GM19023 (cell line): ENCODE data around the gene CREBRF.
"Not testable (repeated sequence)": the region's sequence is repeated elsewhere in the genome, so short reads cannot be mapped to it uniquely, and the experiment has no call there.

Experiments used
- ATAC-seq: cut with Tn5 transposase; IDR thresholded peaks from one replicate; pipeline ENCODE4 v1.9.1; 2021; ENCODE audit warnings: mild to moderate bottlenecking, moderate library complexity; ENCODE audit not compliant: unreplicated experiment

CREBRF gene

DNA sequence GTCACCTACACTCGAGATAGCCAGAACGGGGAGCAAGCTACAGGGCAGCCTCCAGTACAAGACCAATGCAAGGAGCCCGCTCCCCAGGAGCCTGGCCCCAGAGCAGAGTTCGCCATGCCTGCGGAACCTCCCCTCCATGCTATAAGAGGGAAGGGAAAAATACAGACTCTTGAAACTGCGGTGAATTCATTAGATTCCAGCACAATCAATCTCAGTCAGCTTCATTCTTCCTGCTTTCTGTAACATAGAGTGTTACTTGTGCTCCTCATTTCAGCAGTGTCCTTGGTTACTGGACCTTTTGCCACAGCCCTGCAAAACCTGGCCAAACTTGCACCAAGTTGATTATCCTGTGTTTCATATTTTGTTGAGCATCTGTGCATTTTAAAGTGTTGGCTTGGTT is 22.2 kb upstream of the CREBRF start:
- no peak for ATAC-seq

DNA sequence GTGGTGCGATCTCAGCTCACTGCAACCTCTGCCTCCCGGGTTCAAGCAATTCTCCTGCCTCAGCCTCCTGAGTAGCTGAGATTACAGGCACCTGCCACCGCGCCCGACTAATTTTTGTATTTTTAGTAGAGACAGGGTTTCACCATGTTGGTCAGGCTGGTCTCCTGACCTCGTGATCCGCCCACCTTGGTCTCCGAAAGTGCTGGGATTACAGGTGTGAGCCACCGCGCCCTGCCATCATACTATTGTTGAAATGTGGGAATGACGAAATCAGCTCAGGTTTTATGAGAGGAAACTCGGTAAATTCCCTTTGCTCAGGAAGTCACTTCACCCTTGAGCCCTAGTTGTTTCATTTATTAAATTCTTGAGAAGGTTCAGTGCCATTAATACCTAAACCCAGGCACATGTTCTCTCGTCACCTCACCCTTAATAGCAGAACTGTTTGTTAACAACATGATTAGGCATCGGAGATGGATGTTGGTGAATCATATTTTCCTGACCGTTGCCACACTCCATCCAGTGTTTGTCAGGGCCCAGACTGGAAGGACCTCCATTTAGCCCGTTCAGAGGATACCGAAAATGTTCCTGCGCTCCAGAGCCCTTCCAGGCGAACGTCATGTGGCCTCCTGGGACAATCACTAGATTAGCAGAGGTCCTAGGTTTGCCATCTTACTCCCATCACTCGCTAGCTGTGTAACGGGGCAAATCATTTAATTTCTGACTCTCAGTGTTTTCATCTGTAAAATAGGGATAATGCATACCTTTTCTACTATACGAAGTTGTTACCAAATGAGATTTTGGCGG is 20.0 kb upstream of the CREBRF start:
- ATAC-seq = peak; percentile 66

DNA sequence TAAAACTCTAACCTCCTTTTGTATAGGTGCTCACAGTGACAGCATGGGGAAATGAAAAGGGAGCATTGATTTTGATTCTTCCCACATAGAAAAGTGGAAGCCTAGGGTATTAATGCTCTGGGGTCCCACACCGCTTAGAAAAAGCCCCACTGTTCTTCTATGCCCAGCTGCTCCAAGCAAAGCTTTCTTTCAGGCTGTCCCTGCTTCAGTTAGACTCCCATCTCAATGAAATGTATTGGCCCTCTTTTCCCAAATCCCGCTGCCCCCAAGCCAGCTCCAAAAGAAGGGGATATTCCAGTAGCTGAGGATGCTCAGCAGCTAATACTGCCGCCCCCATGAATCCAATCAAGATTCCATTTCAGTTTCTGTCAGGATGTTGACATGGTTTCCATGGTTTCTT is 17.0 kb upstream of the CREBRF start:
- no peak for ATAC-seq

DNA sequence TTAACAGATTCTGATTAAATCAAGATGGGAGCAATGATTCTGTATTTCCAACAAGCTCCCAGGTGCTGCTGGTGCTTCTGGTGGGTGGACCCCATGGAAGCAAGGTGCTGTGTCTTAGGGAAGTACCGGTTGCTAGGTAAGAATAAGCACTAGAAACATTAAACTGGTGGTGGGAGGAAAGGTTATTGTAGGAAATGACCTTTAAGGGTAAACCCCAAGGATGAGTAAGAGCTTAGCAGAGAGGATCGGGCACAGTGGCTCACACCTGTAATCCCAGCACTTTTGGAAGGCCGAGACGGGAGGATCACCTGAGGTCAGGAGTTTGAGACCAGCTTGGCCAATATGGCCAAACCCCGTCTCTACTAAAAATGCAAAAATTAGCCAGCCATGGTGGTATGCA is 16.2 kb upstream of the CREBRF start:
- ATAC-seq = no peak

DNA sequence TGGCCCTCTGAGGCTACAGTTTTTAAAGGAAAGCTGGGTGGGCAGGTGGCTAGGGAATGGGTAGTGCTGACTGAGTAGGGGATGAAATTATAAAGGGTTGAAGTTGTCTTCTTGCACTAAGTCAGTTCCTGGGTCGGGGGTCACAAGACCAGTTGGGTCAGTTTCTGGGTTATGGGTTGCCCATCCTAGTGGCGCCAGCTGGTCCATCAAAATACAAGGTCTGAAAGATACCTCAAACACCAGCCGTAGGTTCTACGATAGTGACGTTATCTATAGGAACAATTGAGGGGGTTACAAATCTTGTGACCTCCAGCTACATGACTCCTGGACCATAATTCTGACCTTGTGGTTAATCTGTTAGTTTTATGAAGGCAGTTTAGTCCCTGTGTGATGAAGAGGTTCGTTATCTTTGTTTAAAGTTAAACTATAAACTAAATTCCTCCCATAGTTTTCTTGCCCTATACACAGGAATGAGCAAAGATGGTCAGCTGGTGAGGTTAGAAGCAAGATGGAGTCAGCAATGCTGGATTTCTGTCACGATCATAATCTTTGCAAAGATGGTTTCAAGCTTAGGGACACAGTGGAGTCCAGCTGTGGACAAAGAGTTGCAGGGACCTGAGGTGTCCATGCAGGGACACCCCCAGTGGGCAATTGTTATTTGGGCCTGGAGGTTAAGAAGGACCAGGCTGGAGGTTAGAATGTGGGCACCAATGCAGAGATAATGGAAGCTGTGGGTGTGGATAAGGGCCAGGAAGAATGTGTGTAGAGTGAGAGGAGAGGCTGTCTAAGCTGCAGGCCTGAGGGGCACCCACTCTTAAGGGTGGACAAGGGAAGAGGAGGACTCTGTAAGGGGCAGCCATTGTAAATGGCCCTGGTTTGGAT is 14.0 kb upstream of the CREBRF start:
- ATAC-seq = no peak

DNA sequence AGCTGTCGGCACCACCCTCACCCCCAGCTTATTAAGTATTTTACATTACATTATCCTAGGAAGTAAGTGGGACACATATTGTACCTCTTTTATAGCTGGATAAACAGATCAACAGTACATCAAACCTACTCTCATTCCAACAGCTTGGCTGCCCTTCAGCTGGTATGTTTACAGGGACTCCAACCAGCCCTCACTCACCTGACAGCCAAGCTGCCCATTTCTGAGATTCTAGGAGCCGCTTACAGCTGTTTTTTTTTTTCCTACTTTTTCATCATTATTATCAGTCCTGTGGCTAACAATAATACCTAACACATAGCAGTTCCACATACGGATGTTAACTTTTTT is 13.4 kb upstream of the CREBRF start:
- ATAC-seq = no peak

DNA sequence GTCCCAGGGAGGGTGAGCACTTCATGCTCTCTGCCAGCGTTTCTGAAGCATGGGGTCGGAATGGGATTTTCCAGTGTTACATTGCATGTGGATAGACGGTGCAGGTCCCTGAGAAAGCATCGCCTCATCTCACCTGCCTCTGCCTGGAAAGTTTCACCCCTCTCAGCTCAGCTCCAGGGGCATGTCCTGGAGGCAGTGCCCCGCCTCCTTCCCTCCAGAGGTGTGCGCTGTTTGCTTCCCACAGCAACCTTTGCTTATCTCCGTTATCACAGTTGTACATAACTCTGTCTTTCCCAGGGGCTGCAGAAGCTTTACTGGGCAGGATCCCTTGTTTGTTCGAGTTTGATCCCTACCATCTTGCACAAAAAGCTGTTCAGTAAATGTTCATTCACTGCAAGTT is 10.7 kb upstream of the CREBRF start:
- no peak for ATAC-seq

DNA sequence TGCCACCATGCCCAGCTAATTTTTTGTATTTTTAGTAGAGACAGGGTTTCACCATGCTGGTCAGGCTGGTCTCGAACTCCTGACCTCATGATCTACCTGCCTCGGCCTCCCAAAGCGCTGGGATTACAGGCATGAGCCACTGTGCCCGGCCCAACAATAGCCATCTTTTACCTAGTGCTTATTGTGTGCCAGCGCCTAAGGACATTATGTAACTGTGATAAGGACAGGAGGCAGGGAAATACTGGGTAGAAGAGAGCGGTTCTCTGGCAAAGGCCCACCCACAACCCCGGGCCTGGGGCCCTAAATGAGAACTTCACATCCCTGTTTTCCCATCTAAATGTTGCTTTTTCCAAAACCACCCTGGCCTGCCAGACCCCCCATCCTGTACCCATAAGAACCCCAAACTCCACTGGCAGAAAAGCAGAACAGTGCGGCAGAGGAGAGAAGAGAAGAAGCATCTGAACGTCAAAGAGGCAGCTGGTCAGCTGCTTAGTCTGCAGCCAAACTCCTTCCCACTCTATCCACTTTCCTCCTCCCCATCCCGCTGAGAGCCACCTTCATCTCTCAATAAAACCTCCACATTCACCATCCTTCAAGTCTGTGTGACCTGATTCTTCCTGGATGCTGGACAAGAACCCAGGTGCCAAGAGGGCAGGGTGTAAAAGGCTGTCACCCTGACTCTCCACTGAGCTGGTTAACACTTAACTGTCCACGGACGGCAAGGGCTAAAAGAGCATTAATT is 8.9 kb upstream of the CREBRF start:
- ATAC-seq = not testable (repeated sequence)

DNA sequence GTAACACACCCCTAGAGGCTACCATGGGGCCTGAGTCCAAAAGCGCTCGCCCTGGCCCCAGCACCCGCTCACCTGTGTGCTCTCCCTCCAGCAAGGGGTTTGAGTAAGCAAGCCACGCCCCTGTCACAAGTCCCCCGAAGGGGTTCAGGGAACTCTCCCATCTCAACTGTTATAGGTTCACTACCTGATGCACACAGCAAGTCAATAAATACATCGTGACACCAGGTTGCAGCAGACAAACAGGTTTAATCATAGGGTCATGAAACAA is 8.4 kb upstream of the CREBRF start:
- no peak for ATAC-seq

DNA sequence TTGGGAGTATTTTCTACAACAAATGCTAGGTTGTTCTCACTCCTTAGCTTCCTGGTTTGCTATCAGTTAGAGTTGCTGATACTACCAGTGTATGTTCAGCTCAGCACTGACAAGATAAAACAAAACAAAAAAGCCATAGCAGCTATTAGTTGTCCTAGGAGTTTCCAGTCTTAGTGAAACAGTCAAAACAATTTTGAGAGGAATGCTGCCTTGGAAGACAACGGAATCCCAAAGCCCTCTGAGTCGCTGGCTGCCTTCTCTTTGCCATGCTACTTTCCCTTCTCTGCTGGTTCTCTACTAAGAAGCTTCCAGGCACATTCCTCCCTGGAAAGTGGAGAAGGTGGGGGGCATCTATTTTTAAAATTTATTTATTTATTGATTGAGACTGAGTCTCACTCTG is 5.4 kb upstream of the CREBRF start:
- ATAC-seq = no peak

DNA sequence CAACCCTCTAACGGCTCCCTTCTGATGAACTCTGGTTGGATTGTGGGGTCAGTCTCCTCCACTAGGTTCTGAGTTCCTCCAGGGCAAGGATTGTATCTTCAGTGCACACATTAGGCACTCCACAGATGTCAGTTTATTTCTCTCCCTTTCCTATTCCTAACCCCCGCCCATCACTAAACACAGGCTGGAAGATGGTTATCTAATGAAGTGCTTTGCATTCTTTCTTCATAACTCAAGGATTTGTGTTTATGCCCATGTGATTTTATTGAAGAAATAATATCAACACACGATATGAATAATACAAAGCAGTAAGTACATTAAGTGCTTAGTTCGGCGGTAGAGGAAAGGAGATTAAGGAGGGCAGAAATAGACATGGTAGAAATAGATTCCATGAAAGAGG is 4.4 kb upstream of the CREBRF start:
- ATAC-seq = no peak

DNA sequence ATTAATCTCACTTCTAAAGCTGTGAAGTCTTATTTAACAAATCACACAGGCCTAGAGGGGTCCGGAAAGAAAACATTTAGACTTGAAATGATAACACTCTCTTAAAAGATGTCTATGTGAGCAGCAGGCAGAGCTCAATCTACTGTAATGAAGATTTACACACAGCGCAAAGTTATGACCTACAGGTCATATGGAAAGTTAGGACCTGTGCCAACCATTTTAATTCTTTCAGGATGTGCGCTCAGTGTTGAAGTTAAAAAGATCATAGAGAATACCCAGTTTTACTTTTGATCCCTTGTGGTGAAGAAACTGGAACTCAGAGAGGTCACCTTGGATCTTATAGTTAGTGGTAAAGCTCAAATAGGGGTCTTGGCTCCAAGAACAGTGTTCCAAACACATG is 3.1 kb upstream of the CREBRF start:
- ATAC-seq = no peak

DNA sequence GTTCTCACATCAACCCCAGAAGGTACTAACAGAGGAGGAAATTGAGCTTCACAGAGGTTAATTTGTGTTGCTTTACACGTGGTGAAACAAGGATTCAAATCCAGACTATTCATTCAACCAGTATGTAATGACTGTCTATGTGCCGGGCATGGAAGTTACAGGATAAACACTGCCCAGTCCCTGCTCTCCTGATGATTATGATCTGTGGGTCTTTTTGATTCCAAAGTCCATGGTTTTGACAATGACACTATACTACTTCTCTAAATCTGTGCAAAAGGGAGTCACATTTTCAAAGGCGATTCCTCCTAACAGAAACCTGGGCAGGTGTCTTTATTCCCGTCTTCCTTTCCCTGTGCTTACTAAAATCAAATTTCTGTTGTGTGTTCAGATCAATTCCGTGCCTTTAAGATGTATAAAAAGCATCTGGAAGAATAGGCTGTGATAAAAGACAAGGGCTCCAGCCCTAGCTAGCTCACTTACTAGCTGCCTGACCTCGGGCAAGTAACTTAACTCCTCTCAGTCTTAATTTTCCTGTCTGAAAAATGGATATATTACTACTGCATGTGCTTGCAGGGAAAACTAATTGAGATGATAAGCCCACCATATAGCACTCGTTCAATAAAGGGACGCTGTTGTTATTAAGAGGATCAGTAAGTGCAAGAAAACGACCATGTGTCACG is 970 bp upstream of the CREBRF start:
- ATAC-seq = no peak

DNA sequence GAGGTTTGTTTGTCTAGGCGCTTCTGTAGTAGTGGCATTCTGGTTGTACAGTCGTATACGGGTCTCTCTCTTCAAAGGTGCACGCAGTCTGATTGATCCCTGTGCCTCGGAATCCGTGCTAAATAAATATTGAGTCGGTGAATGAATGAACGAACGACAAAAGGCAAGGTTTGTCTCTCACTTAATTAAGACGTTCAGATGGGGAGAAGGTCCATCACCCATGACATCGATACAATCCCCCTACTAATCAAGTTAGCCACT is 500 bp upstream of the CREBRF start:
- ATAC-seq = no peak

DNA sequence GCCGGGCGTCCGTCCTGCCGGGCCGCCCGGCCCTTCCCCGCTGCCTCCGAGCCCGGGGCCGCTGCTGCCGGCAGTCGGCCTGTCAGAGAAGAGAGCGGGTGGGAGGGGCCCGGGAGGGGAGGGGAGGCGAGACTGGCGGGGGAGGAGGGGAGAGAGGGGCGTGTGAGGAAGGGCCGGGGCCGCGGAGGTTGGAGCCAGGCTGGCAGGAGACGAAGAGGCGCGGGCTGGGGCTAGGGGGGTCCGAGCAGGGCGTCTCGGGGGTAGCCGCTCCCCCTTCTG is 570 bp downstream of the CREBRF start:
- peak; percentile 39 for ATAC-seq

DNA sequence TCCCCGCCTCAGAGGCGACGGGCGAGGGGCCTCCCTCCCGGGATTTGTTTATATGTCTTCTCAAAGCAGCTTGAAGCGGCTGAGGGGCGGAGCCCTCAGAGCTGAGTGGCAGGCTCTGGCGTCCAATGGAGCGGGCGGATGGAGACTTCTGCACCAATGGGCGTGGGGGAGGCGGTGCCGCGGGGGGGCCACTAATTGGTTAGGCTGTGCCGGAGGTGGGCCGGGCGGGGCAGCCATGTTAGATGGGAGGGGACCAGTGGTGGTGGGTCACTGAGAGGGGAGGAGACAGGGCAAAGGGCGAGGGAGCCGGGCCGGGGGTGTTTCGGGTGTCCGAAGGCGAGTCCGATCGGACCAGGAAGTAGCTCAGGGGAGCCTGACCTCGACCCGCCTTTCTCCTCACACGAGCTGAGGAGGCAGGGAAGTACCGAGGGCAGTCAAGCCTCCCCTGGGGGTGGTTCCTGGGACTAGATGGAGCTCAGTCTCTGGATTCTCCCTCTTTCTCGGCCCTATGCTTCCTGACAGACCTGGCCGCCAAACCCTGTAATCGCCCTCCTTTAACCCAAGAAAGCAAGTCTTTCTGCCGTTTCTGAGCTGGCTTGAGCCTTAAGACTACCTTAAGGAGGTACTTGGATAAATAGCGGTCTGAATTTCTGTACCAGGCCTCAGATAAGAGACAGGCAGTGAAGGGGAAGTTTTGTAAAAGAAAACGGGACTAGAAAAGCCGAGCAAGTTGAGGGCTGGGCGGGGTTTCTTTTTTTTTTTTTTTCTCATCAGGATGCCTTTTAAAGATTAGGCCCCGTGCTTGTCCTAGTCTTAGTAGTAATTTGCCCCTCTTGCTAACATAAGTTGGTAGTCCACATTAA is 1.1 kb downstream of the CREBRF start:
- peak; percentile 87 for ATAC-seq

DNA sequence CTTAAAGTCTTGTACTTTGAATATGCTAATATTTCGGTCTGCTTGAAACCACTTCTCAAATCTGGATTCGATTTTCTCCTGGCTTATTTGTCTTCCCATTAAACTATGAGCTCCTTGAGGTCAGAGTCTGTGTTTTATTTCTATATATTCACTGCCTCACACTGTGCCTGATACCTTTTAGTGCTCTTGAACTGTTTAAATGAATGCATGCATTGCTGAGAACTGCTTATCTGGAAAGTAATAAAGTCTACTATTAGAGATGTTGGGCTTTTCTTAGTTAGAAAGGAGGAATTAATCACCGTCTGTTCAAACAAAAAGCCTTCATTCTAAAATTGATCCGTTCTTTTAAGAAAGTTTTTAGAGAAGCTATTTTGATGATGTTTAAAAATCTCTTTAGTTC is 6.0 kb downstream of the CREBRF start:
- ATAC-seq = no peak

DNA sequence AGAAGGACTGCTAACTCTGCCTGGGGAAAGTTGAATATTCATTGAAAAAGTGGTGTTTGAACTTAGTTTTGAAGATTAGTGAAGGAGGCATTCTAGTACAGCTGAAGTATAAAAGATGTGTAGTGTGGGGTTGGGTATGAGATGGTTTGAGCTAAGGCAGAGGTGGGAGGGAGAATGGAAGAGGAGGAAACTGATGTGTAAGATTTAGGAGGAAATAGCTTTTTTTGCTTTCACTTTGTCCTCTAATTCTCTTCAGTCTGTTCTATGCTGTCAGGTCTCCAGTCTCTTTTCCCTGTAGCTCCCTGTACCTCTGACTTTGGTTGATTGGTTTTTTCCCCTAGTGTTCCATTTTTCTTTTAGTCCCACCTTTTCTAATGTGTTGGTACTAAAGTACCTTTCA is 9.0 kb downstream of the CREBRF start:
- no peak for ATAC-seq

DNA sequence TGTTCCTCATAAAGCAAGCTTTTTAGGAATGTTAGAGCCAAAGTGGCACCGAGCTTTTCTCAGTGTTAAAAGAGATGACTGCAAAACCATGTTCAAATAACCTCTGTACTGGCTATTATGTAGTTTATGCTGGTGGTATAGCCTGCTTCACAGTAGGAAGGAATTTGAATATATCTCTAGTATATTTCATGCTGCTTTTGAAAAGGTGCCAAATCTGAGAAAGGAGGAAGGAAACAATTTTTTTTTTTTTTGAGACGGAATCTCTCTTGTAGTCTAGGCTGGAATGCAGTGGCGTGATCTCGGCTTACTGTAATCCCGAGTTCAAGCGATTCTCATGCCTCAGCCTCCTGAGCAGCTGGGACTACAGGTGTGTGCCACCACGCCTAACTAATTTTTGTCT is 13.5 kb downstream of the CREBRF start:
- no peak for ATAC-seq

DNA sequence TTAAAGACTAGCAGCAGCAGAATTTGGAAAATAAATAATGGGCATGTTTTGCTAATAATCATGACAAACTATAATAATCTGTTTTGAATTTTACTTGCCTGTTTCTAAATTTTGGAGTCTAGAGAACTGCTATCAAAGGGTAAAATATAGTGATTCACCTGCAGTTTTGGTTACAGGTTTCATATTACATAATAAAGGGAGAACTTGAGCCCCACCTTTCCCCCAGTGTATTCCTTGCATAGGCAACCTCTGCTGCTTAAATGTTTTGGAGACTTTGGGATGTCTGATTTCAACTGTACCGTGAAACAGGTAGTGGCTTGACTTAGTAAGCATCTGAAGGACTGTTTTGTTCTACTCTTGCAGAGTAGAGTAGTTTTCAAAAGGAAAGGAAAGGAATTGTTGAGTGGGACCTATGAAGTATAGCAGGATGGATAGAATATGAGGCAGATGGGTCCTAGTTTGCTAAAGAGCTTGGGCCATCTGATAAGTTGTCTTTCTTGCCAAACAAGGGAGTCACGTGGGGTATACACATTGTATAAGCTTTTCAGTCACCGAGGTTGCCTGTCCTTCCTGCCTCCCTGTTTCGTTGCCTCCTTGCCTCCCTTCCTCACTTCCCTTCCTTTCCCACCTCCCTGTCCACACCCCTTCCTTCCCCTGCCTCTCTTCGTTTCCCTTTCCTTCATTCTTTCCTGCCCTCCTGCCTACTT is 19.1 kb downstream of the CREBRF start:
- ATAC-seq = no peak
